Left lung (tissue), 10 donors: ENCODE data around the gene CHAF1A. TPM values are rescaled to one million over a fixed set of nuclear protein-coding genes. Genes with fewer than 3 reads are reported as not detected.

Experiments
- ATAC-seq: fragments of 200-7000 bp; cut with Tn5 transposase; one replicate; pipeline ENCODE4 v1.9.1; 2020; ENCODE audit warnings: moderate library complexity
- DNase-seq, 4 donors: peaks; one replicate each; pipeline ENCODE4 v3.0.0-alpha.2; 2013 to 2020
- H3K27ac ChIP-seq, 2 donors: fragments of 200-600 bp; sonication (generic) in 1 of 2; one replicate each; pipeline versions ENCODE4 v1.5.0 to v1.8.0; 2020 to 2021
- H3K27me3 ChIP-seq, 2 donors: fragments of 200-600 bp; sonication (generic) in 1 of 2; one replicate each; pipeline versions ENCODE4 v1.5.0 to v1.8.0; 2020 to 2021
- H3K36me3 ChIP-seq, 2 donors: fragments of 200-600 bp; sonication (generic) in 1 of 2; one replicate each; pipeline versions ENCODE4 v1.5.0 to v1.8.0; 2020 to 2021
- H3K4me1 ChIP-seq, 2 donors: fragments of 200-600 bp; one replicate each; pipeline ENCODE4 v1.8.0; 2021
- H3K4me3 ChIP-seq, 2 donors: fragments of 200-600 bp; sonication (generic) in 1 of 2; one replicate each; pipeline versions ENCODE4 v1.5.0 to v1.8.0; 2020 to 2021; ENCODE audit warnings: mild to moderate bottlenecking in 1 of 2
- H3K9me3 ChIP-seq, 2 donors: fragments of 200-600 bp; sonication (generic) in 1 of 2; one replicate each; pipeline versions ENCODE4 v1.5.0 to v1.8.0; 2020 to 2021
- intact Hi-C, 2 donors: fragments of 100-400 bp; cut with DNase I; formaldehyde crosslinking; loops; one replicate each; pipeline versions ENCODE4 v1.11.2 to v1.14.2; 2022
- polyA plus RNA-seq, 6 donors: library from polyadenylated mRNA; unstranded; fragments of 120-200 nt; gene quantifications; one replicate each; pipeline ENCODE4 v1.2.1, GENCODE V29; 2013; ENCODE audit not compliant: insufficient read length in 6 of 6
- total RNA-seq, 2 donors: library from RNA; stranded (reverse); fragmentation: NEBNext Ultra II Directional; extraction: Animal tissue kit (Norgen Biotek cat#: 25700); gene quantifications; one replicate each; pipeline ENCODE4 v1.2.1, GENCODE V29; 2021
- TF ChIP-seq, protein P1 (sequence below), 2 donors: fragments of 200-600 bp; sonication (generic) in 1 of 2; IDR thresholded peaks; one replicate each; pipeline versions ENCODE4 v1.5.0 to v1.8.0; 2021; ENCODE audit warnings: antibody characterized with exemption in 2 of 2
- donor health status: DM: no; HTN: yes; CAD: no.
- donor health status: DM: no; HTN: no; CAD: no.

The CHAF1A gene
- total and polyA plus RNA-seq, 8 donors, result 15.6 to 29.3 (median 24.3) TPM

DNA sequence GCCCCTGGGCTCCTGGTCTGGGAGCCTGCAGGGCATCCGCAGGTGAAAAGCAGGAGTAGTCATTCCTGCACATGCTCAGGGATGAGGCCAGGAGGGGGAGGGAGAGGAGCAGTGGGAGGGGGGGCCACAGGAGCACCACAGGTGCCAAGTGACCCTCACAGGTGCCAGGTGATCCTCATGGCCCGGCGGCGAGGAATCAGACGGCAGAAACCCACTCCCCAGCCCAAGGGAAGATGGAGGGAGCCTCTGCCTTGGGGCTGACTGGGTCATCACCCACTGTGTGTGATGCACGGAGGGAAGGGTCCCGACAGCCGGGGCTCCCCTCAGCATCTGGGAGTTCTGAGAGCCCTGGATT is 29.4 kb upstream of the CHAF1A start:
- intact Hi-C loops, result no loop called here
- Histone ChIP-seq H3K36me3 (peaks cover 0 to under 1% of the 10 kb centered on the region in 2 donors), H3K4me3 (no peak overlapping the region), H3K9me3 (no peaks in the 10 kb centered on the region), H3K27me3 (no peaks in the 10 kb centered on the region), H3K27ac (peak overlapping the region; percentile 82 to 92), H3K4me1 (peaks cover 55 to 100% of the 10 kb centered on the region in 2 donors)
- ATAC-seq (no peak), DNase-seq (no peak)
- TF ChIP-seq, protein P1, sequence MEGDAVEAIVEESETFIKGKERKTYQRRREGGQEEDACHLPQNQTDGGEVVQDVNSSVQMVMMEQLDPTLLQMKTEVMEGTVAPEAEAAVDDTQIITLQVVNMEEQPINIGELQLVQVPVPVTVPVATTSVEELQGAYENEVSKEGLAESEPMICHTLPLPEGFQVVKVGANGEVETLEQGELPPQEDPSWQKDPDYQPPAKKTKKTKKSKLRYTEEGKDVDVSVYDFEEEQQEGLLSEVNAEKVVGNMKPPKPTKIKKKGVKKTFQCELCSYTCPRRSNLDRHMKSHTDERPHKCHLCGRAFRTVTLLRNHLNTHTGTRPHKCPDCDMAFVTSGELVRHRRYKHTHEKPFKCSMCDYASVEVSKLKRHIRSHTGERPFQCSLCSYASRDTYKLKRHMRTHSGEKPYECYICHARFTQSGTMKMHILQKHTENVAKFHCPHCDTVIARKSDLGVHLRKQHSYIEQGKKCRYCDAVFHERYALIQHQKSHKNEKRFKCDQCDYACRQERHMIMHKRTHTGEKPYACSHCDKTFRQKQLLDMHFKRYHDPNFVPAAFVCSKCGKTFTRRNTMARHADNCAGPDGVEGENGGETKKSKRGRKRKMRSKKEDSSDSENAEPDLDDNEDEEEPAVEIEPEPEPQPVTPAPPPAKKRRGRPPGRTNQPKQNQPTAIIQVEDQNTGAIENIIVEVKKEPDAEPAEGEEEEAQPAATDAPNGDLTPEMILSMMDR (IDR thresholded peaks at IDR 0.05), result no peak

DNA sequence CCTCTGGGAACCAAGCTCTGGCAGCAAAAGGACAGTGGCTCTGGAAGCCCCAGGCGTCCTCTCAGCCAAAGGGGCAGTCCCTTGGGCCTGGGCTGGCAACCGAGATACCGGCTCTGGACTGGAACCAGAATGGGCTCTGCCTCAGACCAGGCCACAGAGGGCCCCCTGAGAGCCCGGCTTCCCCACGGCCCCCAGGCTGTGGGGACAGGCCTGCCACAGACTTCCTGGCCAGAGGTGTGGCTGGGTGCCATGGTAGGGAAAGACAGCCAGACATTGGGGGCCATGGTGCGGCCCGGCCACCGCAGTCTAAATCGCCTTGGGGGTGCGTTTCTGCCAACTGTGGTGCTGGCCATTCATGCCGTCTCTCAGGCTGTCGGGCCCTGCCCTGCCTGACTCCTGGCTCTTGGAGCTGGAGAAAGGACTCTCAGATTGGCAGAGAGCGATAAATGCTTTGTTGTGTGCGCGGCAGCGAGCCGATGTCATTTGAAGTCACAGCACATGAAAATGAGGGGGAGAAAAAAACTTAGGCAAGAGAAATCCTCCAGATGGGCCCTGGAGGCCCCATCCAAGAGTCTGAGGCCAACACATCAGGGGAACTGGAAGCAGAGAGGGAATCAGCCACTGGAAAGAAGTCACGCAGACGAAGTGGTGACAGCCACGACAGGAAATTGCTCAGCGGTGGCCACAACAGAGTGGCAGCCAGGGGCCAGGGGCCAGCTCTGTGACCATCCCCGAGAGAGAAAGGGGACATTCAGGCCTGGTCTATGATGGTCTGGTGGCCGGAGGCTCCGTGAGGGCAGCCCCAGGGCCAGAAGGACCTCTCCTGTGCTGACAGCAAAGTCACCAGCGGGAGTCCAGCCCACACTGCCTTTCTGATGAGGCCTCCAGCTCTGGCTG is 28.6 kb upstream of the CHAF1A start:
- no peaks in the 10 kb centered on the region for H3K9me3 ChIP-seq
- peak in 2 of 4 donors; percentile 76 to 80 for DNase-seq
- no peaks in the 10 kb centered on the region for H3K36me3 ChIP-seq
- intact Hi-C loops, result no loop called here
- no peaks in the 10 kb centered on the region for H3K27me3 ChIP-seq
- peak overlapping the region; percentile 82 to 92 for H3K27ac ChIP-seq
- peaks cover 48 to 100% of the 10 kb centered on the region in 2 donors for H3K4me1 ChIP-seq
- TF ChIP-seq, protein P1 (IDR thresholded peaks at IDR 0.05), result no peak
- ATAC-seq, result no peak
- H3K4me3 ChIP-seq, result no peak overlapping the region

- intact Hi-C loops, result no loop called here
- peak in 2 of 4 donors; percentile 78 to 94 for DNase-seq
- Histone ChIP-seq H3K27me3 (no peaks in the 10 kb centered on the region), H3K27ac (peak overlapping the region; percentile 82 to 92), H3K36me3 (no peaks in the 10 kb centered on the region), H3K4me1 (peaks cover 48 to 100% of the 10 kb centered on the region in 2 donors), H3K9me3 (no peaks in the 10 kb centered on the region), H3K4me3 (no peak overlapping the region)
- peak; percentile 74 for ATAC-seq
- TF ChIP-seq, protein P1 (IDR thresholded peaks at IDR 0.05), result peak in 1 of 2 donors; percentile 17
Measured at GRCh38 chr19:4374498-4375163, 27.8 kb upstream of the CHAF1A start.

GRCh38 chr19:4375164-4376027 is 27.0 kb upstream of the CHAF1A start:
- Histone ChIP-seq H3K36me3 (no peaks in the 10 kb centered on the region), H3K9me3 (no peaks in the 10 kb centered on the region), H3K4me1 (peaks cover 49 to 100% of the 10 kb centered on the region in 2 donors), H3K27me3 (no peaks in the 10 kb centered on the region), H3K27ac (peak overlapping the region; percentile 82 to 92), H3K4me3 (no peak overlapping the region)
- intact Hi-C loops, result no loop called here
- ATAC-seq, result peak; percentile 68
- DNase-seq, result peak in 3 of 4 donors; percentile 69 to 87 (median 72)
- TF ChIP-seq, protein P1 (IDR thresholded peaks at IDR 0.05), result no peak
